HG03457 (cell line): ENCODE results near the gene HEMK1.

ENCODE experiments used
- ATAC-seq: cut with Tn5 transposase; IDR thresholded peaks from one replicate; pipeline ENCODE4 v1.9.1; 2021; ENCODE audit warnings: moderate number of reproducible peaks; ENCODE audit not compliant: unreplicated experiment

HEMK1 gene

DNA sequence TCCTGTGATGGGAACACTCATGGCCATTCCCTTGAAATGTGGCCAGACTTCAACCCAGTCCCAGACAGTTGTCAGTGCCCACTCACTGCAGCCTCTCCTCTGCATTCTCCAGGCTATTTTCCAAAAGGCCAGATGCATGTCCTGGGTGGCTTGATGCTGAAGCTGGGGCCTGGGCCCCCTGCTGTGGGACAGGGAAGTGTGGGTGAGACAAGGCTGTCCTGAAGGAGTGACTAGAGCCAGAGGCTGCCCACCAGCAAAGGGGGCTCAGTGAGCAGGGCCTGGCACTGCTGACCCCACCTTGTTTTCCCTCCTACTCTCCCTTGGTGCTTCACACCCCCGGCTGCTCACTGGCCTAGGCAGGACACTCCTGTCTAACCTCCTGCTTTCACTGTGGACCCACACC, 30.4 kb downstream of the HEMK1 start:
- ATAC-seq = no peak

- no peak for ATAC-seq
Measured at GRCh38 chr3:50600141-50600753, 30.9 kb downstream of the HEMK1 start.

DNA sequence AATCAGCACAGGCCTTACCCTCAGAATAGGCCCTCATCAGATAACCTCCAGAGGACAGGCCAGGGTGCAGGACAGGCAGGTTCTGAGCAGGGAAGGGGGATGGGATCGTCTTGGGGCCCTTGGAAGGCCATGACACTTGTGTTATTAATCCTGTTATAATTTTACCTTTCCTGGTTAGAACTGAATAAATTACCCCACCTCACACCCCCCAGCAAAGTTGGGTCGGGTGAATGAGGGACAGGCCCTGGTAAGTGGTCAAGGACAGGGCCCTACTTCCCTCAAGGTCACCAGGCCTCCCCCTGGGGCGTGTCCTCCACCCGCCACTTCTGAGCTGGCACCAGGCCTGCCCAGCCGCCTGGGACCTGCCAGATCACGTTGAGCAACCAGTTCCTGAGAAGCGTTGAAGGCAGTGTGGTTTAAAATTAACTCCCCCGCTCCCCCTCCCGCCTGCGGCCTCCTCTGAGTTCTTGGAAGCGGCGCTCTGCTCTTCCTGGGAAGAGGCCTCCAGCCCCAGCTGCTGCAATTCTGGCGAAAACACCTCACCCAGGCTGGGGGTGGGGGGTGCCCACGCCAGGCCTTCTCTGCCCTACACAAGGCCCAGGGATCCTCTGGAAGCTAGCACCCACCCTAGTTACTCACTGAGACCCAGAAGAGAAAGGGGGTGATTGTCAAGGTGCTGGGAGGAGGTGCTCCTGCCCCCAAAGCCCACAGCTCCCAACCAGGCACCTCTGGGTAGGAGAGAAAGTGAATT, 31.7 kb downstream of the HEMK1 start:
- peak; percentile 58 for ATAC-seq

GRCh38 chr3:50602595-50603191, 33.4 kb downstream of the HEMK1 start:
- ATAC-seq = no peak

DNA sequence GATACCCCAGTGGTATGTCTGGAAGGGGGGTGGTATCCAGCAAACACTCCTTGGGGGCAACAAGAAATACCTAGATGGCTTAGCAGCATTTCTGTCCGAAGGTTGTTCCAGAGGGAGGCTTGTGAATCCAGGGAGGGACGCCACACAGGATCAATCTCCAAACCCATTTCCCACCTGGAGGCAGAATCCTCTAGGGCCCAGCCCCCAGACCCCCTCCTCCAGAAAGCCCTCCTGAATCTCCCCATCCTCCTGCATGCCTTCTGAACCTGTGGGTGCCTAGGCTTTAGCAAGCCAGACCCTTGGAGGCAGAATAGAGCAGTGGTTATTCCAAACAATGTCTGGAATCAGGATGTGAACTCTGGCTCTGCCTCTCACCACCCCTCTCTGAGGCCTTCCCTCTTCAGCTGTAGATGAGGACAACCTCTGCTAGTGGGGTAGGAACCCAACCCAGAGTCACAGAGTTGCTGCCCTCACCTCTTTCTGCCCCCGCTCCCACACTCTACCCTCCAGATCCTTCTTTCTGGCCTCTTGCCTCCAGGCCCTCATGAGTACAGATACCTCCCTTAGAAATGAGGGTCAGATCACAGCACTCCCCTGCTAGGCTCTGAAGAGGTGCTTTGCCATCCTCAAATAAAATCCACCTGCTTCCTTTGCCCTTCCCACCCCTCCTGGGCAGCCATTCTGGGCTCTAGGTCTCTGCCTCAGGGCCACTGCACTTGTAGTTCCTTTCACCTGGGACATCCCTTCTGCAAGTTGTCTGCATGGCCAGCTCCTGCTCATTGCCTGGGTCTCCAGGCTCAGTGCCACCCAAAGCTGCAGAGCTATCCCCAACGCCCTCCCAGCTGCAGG, 34.2 kb downstream of the HEMK1 start:
- no peak for ATAC-seq

DNA sequence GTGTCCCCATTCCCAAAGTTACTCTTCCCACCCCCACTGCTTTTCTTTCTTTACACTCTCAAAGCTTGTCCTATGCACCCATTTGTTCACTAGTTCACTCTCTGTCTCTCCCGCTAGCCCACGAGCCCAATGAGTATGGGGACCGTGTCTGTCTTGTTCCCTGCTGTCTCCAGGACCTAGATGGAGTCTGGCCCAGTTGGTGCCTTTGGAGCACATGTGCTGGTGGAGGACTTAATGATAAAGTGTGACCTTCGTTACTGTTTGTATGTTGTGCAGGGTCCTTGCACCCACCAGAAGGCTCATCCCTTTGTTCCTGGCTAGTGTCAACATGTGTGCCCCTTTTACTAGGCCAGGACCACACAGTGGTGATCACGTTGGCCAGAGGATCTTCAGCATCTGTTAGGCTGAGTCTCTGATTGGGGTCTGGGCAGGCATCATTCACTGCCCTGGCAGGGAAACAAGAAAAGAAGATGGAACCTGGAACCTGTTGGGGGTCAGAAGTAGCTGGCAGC, 34.8 kb downstream of the HEMK1 start:
- ATAC-seq = no peak

DNA sequence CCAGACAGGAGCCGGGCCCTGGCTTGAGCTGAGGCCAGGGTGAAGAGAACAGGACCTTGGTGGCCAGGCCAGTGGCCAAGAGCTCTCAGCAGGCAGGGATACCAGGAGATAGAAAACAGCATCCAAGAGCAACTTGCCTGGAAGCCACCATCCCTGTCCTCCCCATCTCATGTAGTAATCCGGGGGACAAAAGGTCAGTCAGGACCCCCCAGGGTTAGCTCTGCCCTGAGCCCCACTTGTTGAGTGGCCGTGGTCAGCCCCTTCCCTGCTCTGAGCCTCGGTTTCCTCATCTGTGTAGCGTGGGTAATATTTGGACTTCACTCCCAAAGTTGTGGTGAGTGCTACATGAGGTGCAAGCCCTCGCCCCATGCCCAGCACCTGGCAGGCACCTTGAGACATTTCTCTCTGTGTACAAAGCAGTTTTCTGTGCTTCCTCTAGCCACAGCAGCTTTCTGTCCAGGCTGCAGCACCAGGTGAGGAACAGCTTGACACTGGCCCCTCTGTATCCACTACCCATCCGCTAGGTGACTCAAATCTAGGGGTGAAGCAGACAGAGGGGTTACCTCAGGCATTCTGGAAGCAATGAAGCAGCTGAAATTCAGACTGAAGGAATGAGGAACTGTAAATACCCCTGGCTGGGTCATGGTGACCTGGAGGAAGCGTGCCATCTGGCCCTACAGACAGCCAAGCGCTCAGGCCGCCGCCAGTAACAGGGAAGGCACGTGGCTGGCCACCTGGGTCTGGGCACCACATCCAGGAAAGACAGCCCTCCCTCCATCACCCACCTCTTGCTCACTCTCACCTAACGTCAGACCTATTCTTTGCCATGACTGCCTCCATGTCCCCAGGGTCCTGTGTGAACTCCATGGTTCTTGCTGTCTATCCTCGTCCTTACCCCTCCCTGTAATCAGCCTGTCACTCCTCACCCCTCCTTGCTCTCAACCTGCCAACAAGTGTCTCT, 35.6 kb downstream of the HEMK1 start:
- no peak for ATAC-seq

DNA sequence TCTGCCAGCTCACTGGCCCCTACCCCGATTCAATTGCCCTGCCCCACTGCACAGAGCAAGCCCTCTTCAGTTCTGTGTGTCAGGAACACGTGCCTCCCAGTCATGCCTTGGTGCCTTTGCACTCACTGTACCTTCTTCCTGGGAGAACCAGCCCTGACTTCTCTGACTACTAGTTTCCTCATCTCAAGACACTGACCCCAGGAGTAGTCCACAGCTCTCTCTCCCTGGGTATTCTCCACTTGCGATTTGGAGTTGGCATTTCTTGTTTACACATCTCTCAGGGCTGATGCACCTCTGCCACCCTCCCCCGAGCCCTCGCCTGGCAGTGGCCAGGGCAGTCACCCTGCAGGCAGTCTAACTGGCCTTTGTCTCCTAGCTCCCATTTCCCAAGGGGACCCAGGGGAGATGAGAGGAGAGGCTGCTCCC, 36.6 kb downstream of the HEMK1 start:
- ATAC-seq = no peak

- ATAC-seq = no peak
Measured at GRCh38 chr3:50606596-50606995, 37.3 kb downstream of the HEMK1 start.

GRCh38 chr3:50607271-50608091, 38.2 kb downstream of the HEMK1 start:
- ATAC-seq = no peak

GRCh38 chr3:50608278-50608677, 39.0 kb downstream of the HEMK1 start:
- no peak for ATAC-seq

DNA sequence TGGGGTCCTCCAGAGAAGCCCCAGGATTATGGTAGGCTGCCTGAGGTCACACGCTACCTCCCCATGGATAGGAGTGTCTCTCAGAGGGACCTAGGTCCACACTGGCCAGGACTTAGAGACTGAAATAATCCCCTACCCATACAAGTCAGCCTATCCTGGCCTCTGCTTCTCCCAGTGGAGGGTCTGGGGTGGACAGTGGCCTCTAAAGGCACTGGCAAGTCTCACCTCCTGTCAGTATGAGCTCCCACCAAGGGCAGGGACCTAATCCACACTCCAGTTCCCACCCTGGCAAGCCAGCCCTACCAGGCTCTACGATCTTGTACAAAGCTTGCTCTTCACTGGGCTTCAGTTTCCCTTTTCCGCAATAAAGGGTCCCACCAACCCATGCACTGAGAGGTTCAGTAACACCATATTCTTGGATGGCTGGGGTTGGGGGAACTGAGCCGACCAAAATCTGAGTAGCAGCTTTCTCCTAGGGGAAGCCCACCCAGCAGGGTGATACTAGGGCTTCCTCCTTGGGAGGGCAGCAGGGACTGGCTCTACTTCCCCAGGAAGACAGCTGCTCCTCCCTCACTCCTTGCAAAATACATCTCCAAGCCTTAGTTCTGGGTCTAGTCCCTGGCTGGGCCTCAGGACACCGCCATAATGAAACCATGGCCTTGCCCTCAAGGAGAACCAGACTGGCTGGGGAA, 39.9 kb downstream of the HEMK1 start:
- no peak for ATAC-seq

DNA sequence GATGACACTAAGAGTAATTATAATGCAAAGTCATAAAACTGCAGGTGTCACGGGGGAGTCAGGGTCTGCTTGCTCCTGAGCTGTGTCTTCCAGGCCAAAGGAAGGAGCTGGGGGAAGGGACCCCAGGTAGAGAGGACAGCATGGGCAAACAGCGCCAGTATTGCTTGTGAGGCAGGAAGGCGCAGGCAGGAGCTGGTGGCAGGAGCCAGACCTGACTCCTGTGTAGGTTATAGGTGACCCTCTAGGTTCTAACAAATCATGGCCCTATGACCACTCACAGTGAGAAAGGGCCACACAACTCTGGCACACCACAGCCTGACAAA, 40.4 kb downstream of the HEMK1 start:
- no peak for ATAC-seq

DNA sequence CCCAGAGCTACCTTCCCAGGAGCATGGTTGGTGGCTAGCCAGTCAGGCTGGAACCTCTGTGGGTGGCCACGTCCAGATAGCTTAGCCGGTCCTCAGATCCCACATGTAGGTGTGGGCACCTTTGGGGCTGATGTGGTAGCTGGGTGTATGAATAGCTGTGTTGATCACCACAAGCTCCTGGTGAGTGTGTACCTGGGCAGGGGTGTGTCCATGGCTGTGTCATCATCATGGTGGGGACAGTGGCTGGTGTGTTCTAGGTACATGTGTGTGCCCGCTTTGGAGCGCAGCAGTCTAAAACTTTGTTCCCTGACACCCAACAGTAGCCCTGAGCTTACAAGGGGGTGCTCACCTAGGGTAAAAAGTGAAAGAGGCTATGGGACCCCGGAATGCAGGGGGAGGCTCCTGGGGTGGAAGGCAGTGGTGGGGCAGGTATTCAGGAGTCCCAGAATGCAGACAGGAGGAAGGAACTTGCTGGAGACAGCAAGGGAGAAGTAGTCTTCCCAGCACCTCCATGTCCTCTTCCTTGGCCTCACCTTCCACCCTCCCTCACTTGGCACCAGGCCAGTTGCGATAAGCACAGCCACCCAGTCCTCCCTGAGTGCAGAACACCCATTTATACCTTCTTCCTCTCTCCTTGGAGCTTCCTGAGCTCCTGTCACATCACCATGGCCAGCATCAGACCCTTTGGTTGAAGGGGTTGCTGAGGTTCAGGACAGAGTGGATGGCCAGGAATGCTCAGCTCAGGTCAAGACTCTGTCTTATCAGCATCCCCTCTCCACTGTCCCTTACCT, 41.1 kb downstream of the HEMK1 start:
- no peak for ATAC-seq

DNA sequence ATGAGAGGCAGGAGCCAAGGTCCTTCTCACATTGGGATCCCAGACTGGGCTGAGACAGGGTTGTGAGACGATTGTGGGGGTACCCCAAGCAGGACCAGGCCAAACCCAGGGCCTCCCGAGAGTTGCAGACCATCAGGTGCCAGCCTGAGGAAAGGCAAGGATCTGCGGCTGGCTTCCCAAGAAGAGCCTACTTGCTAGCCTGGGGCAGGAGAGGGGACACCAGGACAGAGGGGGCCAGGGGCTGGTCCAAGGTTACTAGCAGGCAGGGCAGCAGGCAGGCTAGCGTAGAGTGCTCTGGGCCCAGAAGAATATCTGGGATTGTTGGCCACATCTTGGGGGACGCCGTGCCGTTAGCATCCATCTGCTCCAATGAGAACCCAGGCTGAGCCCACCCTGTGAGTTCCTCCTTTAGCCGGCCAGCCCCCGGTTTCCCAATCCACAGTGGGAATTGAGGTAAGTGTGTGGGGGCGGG, 41.7 kb downstream of the HEMK1 start:
- no peak for ATAC-seq

- ATAC-seq = peak; percentile 61
Measured at GRCh38 chr3:50611464-50612233, 42.3 kb downstream of the HEMK1 start, which contains the start of gene CISH. Gene CISH, minus strand, starts transcription at chr3:50611774. Its CDS starts 124 bp downstream, at chr3:50611650.
